Measurements from ENCODE around the gene LPP.
A peak's percentile ranks its signal among the peaks of the same experiment; 100 is the strongest.
"Not testable (repeated sequence)": the region's sequence is repeated elsewhere in the genome, so short reads cannot be mapped to it uniquely, and the experiment has no call there.

The LPP gene

GRCh38 chr3:188154014-188154808 lies at the start of gene LPP:
Gene LPP (plus strand): TSS chr3:188154157. CDS start chr3:188406121, 251,964 bp downstream.
- DNase-seq: peak in 13 of 14 donors; percentile 38 to 92 (median 78)

- DNase-seq: no peak
Observed at GRCh38 chr3:188106006-188106405, 48.0 kb upstream of the LPP start.

- no peak for DNase-seq
Observed at GRCh38 chr3:188106454-188106853, 47.5 kb upstream of the LPP start.

- peak in 1 of 14 donors; percentile 49 for DNase-seq
Observed at GRCh38 chr3:188106887-188107830, 46.8 kb upstream of the LPP start.

GRCh38 chr3:188108703-188109412 lies 45.1 kb upstream of the LPP start:
- no peak for DNase-seq

GRCh38 chr3:188111002-188111584 lies 42.9 kb upstream of the LPP start:
- DNase-seq: no peak

- DNase-seq: no peak
Observed at GRCh38 chr3:188113756-188114155, 40.2 kb upstream of the LPP start.

- DNase-seq: peak in 1 of 14 donors; percentile 39
Observed at GRCh38 chr3:188119846-188120245, 34.1 kb upstream of the LPP start.

- DNase-seq: no peak
Observed at GRCh38 chr3:188122571-188123169, 31.3 kb upstream of the LPP start.

GRCh38 chr3:188123170-188123905 lies 30.6 kb upstream of the LPP start:
- no peak for DNase-seq

GRCh38 chr3:188124184-188124583 lies 29.8 kb upstream of the LPP start:
- no peak for DNase-seq

GRCh38 chr3:188125076-188125475 lies 28.9 kb upstream of the LPP start:
- no peak for DNase-seq

- no peak for DNase-seq
Observed at GRCh38 chr3:188126276-188126675, 27.7 kb upstream of the LPP start.

- peak in 1 of 14 donors; percentile 28 for DNase-seq
Observed at GRCh38 chr3:188126934-188127333, 27.0 kb upstream of the LPP start.

- DNase-seq: no peak
Observed at GRCh38 chr3:188128905-188129304, 25.1 kb upstream of the LPP start.

GRCh38 chr3:188131023-188131422 lies 22.9 kb upstream of the LPP start:
- DNase-seq: not testable (repeated sequence)

GRCh38 chr3:188133219-188133618 lies 20.7 kb upstream of the LPP start:
- no peak for DNase-seq

- DNase-seq: no peak
Observed at GRCh38 chr3:188133646-188134045, 20.3 kb upstream of the LPP start.

GRCh38 chr3:188134079-188134478 lies 19.9 kb upstream of the LPP start:
- no peak for DNase-seq

- no peak for DNase-seq
Observed at GRCh38 chr3:188134856-188135255, 19.1 kb upstream of the LPP start.

- DNase-seq: no peak
Observed at GRCh38 chr3:188135271-188135670, 18.7 kb upstream of the LPP start.
